Erythroblast (primary cell): Measurements from ENCODE around the gene UBE2G1.

ENCODE experiments used
- GATA1 ChIP-seq: IDR thresholded peaks from 2 replicates; pipeline ENCODE4 v1.6.1; 2011; ENCODE audit warnings: low read depth, mild to moderate bottlenecking, control low read depth, low read length, moderate library complexity
- POLR2A ChIP-seq: IDR thresholded peaks from 2 replicates; pipeline ENCODE4 v1.6.1; 2011; ENCODE audit warnings: mild to moderate bottlenecking, low read length

- no peak for TF ChIP-seq POLR2A
- no peak for TF ChIP-seq GATA1
Measured at GRCh38 chr17:4354206-4354605, 12.3 kb downstream of the UBE2G1 start.
